HG03135 (cell line): ENCODE results near the gene LEPROT.

Source experiments
- ATAC-seq: cut with Tn5 transposase; IDR thresholded peaks from one replicate; pipeline ENCODE4 v1.9.1; 2021; ENCODE audit warnings: mild to moderate bottlenecking, moderate library complexity; ENCODE audit not compliant: unreplicated experiment

LEPROT gene

GRCh38 chr1:65471861-65472332 is 51.4 kb downstream of the LEPROT start:
- no peak for ATAC-seq

GRCh38 chr1:65476327-65476726 is 55.9 kb downstream of the LEPROT start:
- ATAC-seq = no peak

DNA sequence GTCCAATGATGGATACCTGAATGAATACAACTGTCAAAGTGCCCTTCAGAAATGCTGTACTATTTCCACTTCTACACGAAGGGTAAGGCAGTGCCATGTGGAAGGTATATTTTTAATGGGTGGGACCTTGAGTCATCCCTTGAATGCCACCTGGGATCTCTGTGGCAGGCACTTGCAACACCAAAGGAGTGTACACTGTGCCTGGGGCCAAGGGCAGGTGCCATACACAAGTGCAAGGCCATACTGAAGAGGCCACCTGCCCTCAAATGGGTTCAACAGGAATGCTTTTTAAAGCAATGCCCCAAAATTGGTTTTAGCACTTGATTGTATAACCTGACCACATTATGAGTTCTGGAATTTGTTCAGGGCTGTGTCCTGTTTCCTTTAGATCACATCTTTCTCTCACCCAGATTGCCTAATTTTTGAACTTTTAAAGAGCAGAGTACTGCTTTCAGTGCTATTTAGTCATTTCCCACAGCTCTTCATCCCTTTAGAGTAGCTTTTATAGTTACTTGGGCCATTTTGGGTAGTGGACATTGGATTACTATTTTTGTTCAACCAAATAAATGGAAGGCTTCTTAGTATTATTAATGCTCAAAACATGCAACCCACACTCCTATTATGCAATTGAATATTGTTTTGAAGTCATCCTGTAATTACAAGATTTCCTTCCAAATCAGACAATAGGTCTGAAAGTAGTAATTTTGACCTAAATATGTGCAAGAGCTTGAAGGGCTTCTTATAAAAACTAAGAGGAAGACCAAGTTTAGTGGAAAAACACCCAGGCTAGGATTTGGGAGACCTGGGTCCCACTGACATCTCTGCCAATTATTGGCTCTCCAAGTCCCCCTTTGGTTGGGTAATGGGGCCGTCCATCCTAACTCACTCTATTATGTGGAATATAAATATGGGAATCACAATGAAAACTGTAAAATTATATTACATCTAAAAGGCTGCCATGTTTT is 57.2 kb downstream of the LEPROT start:
- ATAC-seq = no peak

DNA sequence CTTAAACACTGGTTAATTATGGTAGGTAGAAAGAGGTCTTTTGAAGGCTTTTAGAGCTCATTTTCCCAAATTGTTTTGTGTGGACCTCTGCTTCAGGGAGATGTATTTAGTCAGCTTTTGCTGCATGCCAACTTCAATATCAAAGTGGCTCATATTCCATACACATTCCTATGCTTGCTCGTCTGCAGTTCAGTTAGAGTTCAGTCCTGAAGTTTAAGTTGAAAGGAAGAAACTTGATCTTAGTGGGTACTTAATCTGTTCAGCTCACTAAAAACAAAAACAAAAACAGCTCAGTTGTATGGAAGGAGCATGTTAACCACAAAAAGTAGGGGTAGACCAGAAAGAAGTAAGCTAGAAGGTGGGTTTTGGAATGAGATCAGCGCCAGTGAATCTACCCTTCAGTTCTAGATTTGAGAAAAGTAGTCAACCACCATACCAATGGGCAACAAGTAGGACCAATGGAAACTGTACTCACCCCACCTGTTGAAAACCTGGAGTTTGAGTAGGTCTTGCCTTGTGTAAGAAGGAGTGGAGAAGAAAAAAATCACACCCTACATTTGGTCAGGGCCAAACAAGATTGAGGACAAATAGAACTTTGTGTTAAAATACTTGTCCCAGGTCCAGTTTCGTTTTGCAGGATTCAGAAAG is 58.0 kb downstream of the LEPROT start:
- no peak for ATAC-seq

- no peak for ATAC-seq
Measured at GRCh38 chr1:65479554-65480204, 59.2 kb downstream of the LEPROT start.

- ATAC-seq = no peak
Measured at GRCh38 chr1:65480684-65481405, 60.4 kb downstream of the LEPROT start.

DNA sequence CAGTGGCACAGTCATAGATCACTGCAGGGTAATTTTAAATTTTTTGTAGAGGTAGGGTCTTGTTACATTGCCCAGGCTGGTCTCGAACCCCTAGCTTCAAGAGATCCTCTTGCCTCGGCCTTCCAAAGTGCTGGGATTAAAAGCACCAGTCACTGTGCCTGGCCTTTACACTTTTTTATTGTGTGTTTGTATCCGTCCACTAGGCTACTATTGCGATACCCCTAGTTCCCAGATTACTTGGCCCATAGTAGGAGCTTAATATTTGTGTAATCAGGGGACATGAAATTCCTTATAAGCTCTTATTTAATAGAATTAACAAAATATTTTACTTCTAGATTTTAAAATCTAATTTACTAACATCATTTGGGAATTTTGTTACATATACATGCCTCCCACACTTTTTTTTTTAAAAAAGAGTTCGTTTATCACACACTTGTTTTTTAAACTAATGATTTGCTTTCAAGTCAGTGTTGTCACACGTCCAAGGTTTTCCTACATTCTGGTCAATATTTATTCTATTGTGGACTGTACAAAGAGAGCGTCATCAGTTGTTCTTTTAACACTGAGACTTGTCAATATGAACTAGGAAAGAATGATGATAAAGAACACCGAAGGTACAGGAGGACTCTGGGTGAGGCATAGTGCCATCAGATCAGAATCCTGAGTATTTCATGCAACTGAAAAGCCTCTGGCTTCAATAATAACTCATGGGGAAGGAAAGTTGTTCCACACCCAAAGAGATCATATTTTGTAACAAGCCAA is 63.7 kb downstream of the LEPROT start:
- ATAC-seq = no peak
